DMS79 (cell line): ENCODE measurements around the gene BNC2.

ENCODE experiments used
- DNase-seq: peaks from one replicate; lab custom pipeline; 2025; lab: John Stamatoyannopoulos, UW

BNC2 gene

GRCh38 chr9:16676519-16676918, 194.0 kb downstream of the BNC2 start:
- no peak for DNase-seq

DNA sequence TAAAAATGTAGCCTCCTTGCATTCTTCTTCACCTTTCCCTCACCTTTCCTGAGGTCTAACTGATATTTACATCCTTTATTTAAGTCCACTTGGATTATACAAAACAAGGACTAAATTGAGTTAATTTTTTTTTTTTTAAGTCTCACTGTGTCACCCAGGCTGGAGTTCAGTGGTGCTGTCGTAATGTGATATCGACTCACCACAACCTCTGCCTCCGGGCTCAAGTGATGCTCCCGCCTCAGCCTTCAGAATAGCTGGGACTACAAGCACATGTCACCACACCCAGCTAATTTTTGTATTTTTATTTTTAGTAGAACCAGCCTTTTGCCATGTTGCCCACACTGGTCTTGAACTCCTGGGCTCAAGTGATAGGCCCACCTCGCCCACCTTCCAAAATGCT, 195.3 kb downstream of the BNC2 start:
- no peak for DNase-seq

- DNase-seq, result no peak
These were observed 197.3 kb downstream of the BNC2 start for GRCh38 chr9:16673171-16673570.

DNA sequence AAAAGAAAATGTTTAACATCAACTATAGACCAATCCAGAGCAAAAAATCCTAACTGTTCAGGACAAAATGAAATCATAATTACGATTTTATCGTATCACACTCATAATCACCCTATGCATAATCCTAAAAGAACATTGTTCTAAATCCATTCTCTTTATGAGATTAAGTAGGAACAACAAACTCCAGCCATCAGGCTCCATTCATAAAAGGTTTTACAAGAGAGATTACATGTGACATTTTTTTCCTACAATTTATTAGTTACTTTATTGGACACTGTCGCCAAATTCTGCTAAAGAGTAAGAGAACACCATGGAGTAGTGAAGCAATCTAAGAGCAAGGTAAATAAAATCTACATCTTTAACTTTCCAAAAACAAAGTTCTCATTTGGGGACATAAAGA, 198.0 kb downstream of the BNC2 start:
- no peak for DNase-seq

DNA sequence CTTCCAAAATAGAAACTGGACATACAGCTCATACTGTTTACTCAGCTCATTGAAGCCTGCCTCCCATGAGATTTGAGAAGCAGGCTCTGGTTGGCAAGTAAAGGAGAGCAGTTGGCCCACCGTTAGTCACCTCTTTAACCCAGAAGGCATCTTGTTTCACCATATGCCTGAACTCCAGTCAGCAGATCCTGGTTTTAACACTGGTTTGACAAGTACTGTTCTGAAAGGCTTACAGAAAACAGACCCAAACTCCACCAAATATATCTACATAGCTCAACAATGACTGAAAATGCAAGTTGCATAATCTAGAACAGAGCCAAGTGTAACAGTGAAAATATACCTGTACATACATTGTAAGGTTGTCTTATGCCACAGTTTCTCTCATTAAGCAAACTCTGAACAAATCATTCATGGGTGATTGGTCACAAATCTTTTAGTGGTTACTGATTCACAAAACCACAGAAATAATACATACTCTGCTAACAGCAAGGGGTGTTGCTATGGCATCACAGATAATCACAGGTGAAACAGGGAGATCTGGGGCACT, 198.8 kb downstream of the BNC2 start:
- DNase-seq, result no peak

DNA sequence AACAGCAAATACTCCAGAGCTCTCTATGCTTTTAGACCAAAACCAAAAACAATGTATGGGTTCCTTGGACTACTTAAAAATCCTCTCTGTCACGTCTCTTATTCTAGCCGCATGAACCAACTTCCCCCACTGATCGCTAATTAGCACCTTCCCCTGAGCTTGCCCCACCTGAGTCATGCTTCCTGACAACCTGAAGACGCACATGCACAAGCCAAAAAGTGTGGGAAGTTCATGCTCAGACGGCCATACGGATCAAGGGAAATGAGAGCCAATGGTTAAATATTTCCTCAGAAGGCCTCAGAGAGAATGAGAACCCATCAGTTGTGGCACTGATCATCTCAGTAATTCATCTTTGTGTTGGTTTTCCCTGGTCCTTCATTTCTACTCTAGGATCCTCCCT, 199.7 kb downstream of the BNC2 start:
- no peak for DNase-seq

DNA sequence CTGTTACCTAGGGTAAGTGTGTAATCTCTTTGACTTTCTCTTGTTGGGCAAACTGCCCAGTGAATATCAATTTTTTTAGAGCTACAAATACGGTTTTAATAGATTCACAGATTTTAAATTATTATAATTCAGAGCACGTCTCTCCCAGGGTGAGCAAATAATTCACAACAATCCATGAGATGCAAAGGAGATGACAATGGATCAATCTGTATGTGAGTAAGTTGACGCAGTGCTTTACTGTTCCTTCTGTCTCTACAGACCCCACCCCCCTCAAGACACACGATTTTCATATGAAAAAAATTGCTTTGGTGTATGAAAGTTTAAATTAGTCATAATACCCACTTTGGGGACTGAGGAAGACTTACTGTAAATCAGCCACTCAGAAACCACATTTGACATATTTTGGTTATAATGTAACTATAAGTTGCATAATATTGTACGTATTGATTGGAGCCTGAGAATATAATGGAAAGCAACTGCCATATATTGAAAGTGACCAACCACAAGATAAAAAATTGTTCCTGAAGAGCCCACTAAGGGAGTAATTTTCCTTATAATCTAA, 201.7 kb downstream of the BNC2 start:
- no peak for DNase-seq

- DNase-seq, result no peak
These were observed 206.3 kb downstream of the BNC2 start for GRCh38 chr9:16664211-16664610.

DNA sequence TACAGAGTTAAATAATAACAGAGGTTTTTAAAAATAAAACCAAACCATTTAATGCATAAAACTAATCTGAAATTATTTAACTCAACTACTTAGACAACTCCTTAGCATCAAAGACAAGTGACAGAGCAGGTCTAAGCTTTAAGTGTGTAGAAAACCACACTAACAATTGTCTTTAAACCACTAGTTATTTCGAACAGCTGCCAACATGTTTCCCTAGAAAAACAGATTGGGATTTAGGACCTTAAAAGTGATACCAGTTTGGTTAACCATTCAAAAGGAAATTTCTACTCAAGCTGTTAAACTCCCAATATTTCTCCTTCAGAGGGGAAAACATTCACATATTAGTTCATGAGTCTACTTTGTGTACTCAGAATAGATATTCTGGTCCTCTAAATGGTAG, 208.7 kb downstream of the BNC2 start:
- DNase-seq, result no peak

DNA sequence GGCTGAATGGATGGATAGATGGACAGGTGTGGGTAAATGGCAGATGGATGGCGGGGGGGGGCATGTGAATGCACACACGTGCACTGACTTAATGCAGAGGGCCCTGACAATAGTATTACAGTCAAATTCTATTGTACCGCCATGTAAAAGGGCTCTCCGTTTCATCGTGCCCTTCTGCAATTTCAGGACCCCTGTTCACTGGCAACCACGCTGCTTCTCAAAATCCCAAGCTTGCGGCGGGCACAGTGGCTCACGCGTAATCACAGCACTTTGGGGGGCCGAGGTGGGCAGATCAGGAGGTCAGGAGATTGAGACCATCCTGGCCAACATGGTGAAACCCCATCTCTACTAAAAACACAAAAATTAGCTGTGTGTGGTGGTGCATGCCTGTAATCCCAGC, 211.4 kb downstream of the BNC2 start:
- DNase-seq, result no peak

- DNase-seq, result no peak
These were observed 213.9 kb downstream of the BNC2 start for GRCh38 chr9:16656432-16657169.

GRCh38 chr9:16654596-16655126, 215.8 kb downstream of the BNC2 start:
- DNase-seq, result no peak

GRCh38 chr9:16653491-16654399, 216.7 kb downstream of the BNC2 start:
- DNase-seq, result no peak

DNA sequence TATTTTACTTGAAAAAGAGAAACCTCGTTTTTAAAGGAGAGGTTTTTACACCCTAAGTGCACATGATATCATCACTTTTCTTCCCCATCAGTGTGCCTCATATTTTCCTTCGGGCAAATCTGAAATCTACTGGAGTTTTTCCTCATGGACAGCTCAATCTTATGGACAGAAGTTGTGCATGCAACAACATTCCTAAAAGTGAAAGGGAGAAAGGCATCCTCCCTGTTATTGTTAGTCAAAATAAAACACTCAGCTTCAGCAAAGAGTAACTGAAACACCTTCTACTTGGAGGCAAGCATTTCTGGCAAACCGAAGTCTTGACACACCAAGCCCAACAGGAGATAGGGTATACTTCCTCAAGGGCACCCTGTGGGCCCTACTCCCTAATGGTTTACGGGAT, 217.9 kb downstream of the BNC2 start:
- DNase-seq, result no peak

- DNase-seq, result no peak
These were observed 219.0 kb downstream of the BNC2 start for GRCh38 chr9:16651446-16651964.

- no peak for DNase-seq
These were observed 224.5 kb downstream of the BNC2 start for GRCh38 chr9:16645970-16646369.

DNA sequence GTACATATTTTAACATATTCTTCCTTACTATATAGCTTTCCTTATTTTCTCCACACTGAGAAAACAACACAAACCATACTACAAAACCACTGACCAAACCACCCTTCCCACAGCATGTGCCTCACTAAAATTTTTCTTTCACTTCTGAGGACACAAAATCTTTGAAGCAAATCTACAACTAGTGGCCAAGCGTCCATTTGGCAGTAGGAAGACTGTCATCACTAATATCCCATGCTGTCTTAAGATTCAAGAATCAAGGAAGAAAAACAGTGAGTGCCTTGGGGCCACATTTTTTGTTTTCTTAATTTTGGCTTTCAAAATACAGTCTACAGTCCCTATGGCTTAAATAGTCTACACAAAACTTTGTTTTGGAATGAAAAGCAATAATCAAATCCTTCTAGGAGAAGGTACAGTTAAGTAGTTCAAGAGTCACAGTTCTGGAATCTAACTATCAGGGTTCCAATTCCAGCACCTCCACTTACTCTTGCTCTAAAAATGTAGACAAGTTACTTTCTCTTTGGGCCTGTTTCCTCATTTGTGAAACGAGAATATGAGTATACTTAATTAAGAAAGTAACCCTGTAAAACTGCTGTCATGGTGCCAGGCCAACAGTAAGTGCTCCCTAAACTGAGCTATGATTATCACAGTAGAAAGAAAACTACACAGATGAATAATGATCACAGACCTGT, 227.9 kb downstream of the BNC2 start:
- no peak for DNase-seq

DNA sequence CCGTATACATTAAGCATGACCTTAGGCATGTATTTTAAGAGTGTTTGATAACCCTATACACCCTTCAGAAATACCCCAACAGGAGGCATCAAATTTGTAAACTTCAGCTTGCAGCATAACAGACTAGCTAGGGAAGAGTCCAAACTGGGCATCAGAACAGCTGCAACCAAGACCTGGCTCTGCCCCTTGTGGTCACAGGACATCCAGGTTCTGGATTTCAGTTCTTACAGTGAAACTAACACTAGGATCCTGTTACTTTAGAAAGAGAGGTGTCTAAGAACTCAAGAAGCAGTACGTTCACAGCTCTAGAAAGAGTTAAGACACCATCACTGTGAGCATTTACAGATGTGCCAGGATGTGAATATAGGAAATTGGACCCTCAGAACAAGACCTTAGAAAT, 229.8 kb downstream of the BNC2 start:
- DNase-seq, result no peak

DNA sequence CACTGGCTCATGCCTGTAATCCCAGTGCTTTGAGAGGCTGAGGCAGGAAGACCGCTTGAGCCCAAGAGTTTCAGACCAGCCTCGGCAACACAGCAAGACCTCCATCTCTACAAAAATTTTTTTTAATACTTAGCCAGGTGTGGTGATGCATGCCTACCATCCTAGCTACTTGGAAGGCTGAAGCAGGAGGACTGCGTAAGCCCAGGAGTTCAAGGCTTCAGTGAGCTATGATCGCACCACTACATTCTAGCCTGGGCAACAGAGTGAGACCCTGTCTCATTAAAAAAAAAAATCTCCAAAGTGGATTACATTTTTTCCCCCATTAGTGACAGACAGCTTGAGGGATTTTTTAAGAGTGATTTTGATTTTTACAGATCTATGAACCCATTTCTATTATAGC, 230.8 kb downstream of the BNC2 start:
- DNase-seq, result no peak

DNA sequence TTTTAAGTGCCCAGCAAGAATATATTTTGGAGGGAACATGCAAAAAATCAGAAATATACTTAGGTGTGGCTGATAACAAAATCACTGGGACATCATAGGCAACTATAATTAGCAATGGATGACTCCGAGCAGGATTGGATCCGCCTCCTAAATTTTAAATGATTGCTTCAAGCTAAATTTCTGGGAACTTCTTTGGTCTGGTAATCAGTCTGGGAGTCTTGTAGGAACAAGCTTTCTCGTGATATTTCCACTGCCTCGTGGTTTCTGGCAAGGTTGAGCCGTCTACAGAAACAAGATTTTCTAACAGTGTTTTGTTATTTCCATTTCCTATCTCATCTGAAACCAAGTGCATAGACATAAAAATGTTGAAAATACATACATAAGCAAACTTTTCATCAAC, 232.6 kb downstream of the BNC2 start:
- no peak for DNase-seq

DNA sequence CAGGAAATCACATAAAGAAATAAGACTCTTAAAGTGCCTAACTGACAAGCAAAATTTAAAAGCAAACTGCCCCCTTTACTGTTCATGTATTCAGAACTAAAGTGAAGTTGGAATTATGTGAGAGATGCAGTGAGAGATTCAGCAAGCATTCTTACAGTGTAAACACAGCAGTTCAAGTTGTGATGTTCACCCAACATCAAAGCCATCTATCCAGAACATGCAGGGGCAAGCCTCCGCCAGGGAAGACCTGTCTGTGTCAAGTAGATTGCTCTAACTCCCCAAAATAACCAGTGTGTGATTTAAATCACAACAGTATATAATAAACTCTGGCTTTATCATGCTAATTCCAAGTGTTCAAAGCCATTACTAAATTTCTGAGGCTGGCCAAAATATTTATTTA, 233.3 kb downstream of the BNC2 start:
- no peak for DNase-seq

DNA sequence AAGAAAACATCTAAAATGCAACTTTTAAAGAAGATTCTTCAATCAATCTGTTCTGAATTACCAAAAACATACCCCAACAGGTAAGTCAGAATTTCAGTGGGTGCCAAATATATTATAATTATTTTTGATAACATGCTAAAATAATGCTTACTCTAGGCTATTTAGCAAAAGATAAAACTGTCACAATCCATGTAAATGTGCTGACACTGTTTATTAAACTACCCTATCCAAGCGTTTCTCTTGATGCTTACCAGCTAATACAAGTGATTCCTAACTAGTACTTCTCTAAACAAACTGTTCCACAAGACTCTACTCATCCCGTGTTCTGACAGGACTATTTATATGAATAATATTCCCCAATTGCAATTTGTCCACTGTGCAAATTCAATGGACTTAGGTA, 236.7 kb downstream of the BNC2 start:
- DNase-seq, result no peak
